ENCODE measurements around the gene RAP1GDS1.
"Not testable (repeated sequence)": the region's sequence is repeated elsewhere in the genome, so short reads cannot be mapped to it uniquely, and the experiment has no call there.

The RAP1GDS1 gene

DNA sequence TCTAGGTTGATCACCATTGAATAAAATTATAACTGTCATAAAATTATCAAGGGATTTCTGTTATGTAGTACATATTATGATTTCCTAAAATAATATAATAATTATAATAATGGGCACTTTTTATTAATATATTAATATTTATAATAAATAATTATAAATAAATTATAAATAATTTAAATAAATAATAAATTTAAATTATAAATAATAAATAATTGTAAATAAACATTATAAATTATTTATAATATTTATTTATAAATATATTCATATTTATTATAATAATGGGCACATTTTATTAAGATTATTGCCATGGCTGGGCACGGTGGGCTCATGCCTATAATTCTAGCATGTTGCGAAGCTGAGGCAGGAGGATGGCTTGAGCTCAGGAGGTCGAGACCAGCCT lies 24.5 kb downstream of the RAP1GDS1 start:
- in situ Hi-C loops (cut with MboI; ENCODE audit: low sequenced_read_pairs) = no loop called here

- in situ Hi-C loops (cut with MboI; ENCODE audit: low sequenced_read_pairs) = no loop called here
These were observed 26.1 kb downstream of the RAP1GDS1 start for GRCh38 chr4:98287328-98287727.

GRCh38 chr4:98288671-98289070 lies 27.5 kb downstream of the RAP1GDS1 start:
- in situ Hi-C loops (cut with MboI; ENCODE audit: low sequenced_read_pairs) = not testable (repeated sequence)

DNA sequence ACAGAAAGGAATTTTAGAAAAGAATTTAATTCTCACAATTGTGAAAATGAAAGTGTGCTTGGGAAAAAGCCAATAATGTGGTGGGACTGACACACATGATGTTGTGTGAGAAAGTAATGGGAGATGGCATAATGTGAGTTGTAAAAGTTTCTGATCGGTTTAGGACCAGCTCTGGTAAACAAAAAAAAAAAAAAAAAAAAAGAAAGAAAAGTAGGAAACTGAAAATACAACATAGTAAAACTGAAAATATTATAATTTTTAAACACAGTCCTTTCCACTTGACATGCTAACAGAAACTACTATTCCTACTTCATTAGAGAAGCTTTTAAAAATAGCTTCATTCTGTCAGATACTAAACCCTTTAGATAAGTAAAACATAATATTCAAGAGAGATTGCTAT lies 28.2 kb downstream of the RAP1GDS1 start:
- in situ Hi-C loops (cut with MboI; ENCODE audit: low sequenced_read_pairs) = no loop called here

- in situ Hi-C loops (cut with MboI; ENCODE audit: low sequenced_read_pairs) = no loop called here
These were observed 29.3 kb downstream of the RAP1GDS1 start for GRCh38 chr4:98290511-98290910.

- in situ Hi-C loops (cut with MboI; ENCODE audit: low sequenced_read_pairs) = no loop called here
These were observed 32.1 kb downstream of the RAP1GDS1 start for GRCh38 chr4:98293104-98293887.

DNA sequence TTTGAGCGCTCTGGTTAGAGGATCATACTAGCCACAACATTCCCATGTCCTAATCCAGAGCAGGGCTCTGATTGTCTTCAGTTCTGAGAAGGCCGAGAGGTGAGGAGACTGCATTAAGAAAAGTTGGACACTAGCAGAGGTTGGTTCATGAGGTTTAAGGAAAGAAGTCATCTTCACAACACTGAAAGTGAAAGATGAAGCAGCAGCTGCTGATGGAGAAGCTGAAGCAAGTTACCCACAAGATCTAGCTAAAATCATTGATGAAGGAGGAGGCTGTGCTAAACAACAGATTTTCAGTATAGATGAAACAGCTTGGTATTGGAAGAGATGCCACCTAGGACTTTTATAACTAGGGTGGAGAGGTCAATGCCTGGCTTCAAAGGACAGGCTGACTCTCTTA lies 36.8 kb downstream of the RAP1GDS1 start:
- in situ Hi-C loops (cut with MboI; ENCODE audit: low sequenced_read_pairs) = no loop called here

DNA sequence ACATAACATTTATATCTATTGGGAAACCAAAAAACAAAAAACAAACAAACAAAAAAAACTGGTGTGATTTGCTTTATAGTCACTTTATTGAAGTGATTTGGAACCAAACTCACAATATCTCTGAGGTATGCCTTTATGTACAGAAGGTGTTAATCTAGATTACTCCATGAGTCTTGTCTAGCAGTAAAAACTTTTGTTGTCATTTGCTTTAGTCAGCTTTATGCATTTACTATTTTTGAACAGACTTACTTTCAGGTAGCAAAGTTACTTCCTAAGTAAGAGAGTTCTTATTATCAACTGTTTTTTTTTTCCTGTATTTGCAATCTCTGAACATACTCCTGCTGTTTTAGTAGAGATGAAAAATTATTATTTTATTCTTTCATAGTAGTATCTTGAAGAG lies 39.5 kb downstream of the RAP1GDS1 start:
- in situ Hi-C loops (cut with MboI; ENCODE audit: low sequenced_read_pairs) = no loop called here

DNA sequence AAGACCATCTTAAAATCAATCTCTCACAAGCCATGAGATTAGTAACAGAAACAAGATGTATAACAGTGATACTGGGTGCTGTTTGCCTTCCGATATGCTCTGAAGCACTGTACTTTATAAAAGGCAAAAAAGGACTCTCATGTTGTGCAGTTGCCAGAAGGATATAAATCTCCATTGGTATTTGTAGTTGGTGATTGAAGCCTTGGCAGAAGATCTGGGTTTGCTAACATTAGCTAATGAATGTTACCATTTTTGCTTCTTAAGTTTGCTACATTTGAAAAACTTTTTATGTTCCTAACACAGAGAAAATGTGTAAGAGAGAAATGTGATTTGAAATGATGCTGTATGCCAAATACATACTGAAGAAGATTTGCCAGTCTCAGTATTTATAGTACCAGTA lies 44.4 kb downstream of the RAP1GDS1 start:
- in situ Hi-C loops (cut with MboI; ENCODE audit: low sequenced_read_pairs) = no loop called here

DNA sequence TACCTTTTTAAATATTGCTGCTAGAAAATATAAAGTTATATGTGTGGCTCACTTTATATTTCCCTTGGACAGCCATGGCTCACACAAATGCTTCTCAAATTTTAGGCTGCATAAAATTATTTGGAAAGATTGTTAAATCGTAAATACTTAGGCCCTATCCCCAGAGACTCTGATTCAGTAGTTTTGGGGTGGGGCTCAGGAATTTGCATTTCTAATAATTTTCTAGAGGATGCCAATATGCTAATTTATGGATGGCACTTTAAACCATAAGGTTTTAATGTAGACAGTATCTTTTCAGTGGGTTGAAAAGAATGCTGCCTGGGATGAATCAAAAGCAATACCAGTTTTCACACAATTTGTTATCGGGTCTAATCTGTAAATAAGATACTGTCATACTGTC lies 49.7 kb downstream of the RAP1GDS1 start:
- in situ Hi-C loops (cut with MboI; ENCODE audit: low sequenced_read_pairs) = no loop called here

DNA sequence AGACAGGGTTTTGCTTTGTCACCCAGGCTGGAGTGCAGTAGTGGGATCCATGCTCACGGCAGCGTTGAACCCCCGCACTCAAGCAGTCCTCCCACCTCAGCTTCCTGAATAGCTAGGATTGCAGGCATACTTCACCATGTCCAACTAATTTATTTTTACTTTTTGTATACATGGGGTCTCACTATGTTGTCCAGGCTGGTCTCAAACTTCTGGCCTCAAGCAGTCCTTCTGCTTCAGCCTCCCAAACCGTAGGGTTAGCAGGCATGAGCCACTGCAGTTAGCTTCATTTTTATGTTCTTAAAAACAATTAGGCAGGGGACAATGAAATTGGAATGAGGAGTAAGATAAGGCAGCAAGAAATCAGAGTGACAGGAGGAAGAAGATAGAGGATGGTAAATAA lies 50.5 kb downstream of the RAP1GDS1 start:
- in situ Hi-C loops (cut with MboI; ENCODE audit: low sequenced_read_pairs) = no loop called here

- in situ Hi-C loops (cut with MboI; ENCODE audit: low sequenced_read_pairs) = no loop called here
These were observed 53.8 kb downstream of the RAP1GDS1 start for GRCh38 chr4:98314791-98315565.

- in situ Hi-C loops (cut with MboI; ENCODE audit: low sequenced_read_pairs) = no loop called here
These were observed 57.3 kb downstream of the RAP1GDS1 start for GRCh38 chr4:98318521-98318920.

DNA sequence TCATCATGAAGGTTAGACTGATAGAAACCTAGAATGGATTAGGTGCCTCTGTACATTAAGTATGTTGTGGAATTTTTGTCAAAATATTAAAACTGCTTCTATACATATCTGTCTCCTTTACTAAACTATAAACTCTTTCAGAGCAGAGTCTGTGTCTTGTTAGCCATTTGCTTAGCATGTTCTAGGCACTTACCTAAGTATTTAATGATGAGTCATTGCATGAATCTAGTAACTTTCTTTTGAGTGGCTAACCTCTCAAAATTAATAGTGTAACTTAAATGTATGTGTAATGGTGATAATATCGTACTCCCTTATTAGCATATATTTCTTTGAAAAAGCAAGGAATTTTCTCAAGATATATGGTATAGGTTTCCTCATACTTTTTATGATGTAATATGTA lies 57.8 kb downstream of the RAP1GDS1 start:
- in situ Hi-C loops (cut with MboI; ENCODE audit: low sequenced_read_pairs) = no loop called here

GRCh38 chr4:98326168-98326567 lies 65.0 kb downstream of the RAP1GDS1 start:
- in situ Hi-C loops (cut with MboI; ENCODE audit: low sequenced_read_pairs) = no loop called here

- in situ Hi-C loops (cut with MboI; ENCODE audit: low sequenced_read_pairs) = no loop called here
These were observed 66.5 kb downstream of the RAP1GDS1 start for GRCh38 chr4:98327694-98328093.

DNA sequence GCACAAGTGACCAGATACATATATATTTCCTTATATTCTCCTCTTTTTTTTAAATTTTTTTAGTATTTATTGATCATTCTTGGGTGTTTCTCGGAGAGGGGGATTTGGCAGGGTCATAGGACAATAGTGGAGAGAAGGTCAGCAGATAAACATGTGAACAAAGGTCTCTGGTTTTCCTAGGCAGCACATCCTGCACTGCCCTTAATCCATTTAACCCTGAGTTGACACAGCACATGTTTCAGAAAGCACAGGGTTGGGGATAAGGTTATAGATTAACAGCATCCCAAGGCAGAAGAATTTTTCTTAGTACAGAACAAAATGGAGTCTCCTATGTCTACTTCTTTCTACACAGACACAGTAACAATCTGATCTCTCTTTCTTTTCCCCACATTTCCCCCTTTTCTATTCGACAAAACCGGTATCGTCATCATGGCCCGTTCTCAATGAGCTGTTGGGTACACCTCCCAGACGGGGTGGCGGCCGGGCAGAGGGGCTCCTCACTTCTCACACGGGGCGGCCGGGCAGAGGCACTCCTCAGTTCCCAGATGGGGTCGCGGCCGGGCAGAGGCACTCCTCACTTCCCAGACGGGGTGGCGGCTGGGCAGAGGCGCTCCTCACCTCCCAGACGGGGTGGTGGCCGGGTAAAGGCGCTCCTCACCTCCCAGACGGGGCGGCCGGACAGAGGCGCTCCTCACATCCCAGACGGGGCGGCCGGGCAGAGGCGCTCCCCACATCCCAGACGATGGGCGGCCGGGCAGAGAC lies 68.9 kb downstream of the RAP1GDS1 start:
- in situ Hi-C loops (cut with MboI; ENCODE audit: low sequenced_read_pairs) = not testable (repeated sequence)

- in situ Hi-C loops (cut with MboI; ENCODE audit: low sequenced_read_pairs) = no loop called here
These were observed 70.8 kb downstream of the RAP1GDS1 start for GRCh38 chr4:98332017-98332416.

DNA sequence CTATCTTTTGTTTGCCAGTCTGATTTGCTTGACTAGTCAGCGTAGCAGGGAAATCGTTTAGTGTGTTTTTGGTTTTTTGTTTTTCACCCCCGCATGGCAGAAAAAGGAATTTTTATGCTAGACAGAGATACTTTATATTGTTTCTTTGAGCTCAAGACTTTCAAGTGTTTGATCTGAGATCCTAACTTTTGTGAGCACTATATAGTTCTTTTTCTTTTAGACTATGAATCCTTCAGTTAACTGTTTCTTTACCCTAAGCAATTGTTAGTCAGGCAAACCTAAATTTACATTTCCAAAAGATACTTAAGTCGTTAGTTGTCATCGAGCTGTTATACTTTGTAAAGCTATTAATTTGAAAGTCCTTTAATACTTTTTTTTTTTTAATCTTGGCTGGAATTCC lies 73.3 kb downstream of the RAP1GDS1 start:
- in situ Hi-C loops (cut with MboI; ENCODE audit: low sequenced_read_pairs) = no loop called here

- in situ Hi-C loops (cut with MboI; ENCODE audit: low sequenced_read_pairs) = no loop called here
These were observed 77.7 kb downstream of the RAP1GDS1 start for GRCh38 chr4:98338761-98339438.

DNA sequence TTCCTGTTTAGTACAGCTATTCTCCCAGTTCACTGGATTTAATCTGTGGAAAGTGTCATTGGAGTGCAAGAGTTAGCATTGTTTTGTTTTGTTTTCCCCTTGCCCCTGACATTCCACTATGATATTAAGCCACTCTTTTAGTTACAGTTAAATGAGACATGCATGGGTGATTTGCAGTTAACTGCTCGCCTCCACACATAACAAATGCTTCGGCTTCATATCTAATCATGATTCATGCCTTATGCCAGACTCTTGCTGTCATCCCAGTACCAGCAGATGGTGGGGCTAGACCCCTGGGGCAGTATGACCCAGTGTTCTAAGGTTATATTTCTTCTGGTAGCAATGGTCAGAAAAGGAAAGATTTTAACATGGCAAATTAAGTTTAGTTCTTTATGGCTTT lies 80.1 kb downstream of the RAP1GDS1 start:
- in situ Hi-C loops (cut with MboI; ENCODE audit: low sequenced_read_pairs) = no loop called here
